Measurements from ENCODE around the gene MNAT1. TPM values are rescaled to one million over a fixed set of nuclear protein-coding genes. Genes with fewer than 3 reads are reported as not detected.

The MNAT1 gene
- total RNA-seq, 1 donor from 2014 or later, result 39.1 TPM

DNA sequence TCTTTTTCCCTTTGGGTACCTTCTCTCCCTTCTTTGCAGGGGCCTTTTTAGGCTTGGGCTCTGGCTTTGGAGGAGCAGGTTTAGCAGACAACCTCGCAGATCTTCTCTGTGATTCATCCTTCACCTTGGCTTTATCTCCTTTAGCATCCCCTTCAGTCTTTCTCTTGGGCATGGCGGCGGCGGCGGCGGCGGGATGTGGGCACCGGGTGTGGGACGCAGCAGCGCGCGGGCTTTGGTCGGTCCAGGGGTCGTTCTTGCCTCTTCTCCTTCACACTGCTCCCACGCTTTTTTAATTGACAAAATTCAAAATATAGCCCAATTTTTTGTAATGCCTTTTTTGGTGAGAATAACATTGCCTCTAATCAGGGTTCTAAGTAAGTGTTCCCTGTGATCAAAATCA, 237.7 kb downstream of the MNAT1 start:
- Mint-ChIP-seq H3K27ac (ENCODE audit: unreplicated experiment) (peak overlapping the region; percentile 29), H3K27me3 (ENCODE audit: low read depth) (no peaks in the 10 kb centered on the region), H3K9me3 (no peaks in the 10 kb centered on the region), H3K4me1 (peaks cover 9% of the 10 kb centered on the region), H3K4me3 (no peak overlapping the region), H3K36me3 (ENCODE audit: low read depth) (peaks cover 11% of the 10 kb centered on the region)
- DNase-seq (ENCODE audit: low read depth, low spot score), result no peak
- TF ChIP-seq CTCF (conservative IDR thresholded peaks at IDR 0.05), result no peak

- Mint-ChIP-seq H3K4me1 (peaks cover 14% of the 10 kb centered on the region), H3K27ac (ENCODE audit: unreplicated experiment) (no peak overlapping the region), H3K9me3 (no peaks in the 10 kb centered on the region), H3K36me3 (ENCODE audit: low read depth) (peaks cover 11% of the 10 kb centered on the region), H3K27me3 (ENCODE audit: low read depth) (no peaks in the 10 kb centered on the region), H3K4me3 (no peak overlapping the region)
- no peak for TF ChIP-seq CTCF (conservative IDR thresholded peaks at IDR 0.05)
- DNase-seq (ENCODE audit: low read depth, low spot score), result no peak
Observed at GRCh38 chr14:60973070-60973469, 238.5 kb downstream of the MNAT1 start.

DNA sequence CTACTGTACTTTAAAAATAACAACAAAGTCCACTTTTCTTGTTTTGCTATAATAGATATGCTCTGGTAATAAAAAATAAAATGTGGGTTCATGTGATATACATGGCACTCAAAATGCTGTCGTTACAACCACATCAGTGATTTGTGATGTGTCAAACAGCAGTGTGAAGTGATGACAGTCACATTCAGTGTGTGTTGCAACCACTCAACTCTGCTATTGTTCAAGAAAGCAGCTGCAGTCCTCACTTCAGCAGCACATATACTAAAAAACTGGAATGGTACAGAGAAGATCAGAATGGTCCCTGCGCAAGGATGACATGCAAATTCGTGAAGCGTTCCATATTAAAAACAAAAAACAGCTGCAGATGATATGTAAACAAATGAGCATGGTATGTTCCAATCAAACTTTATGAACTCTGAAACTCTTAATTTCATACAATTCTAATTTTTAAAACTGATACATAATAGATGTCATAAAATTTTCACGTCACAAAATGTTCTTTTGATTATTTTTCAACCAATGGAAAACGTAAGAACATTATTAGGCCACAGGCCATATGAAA, 239.6 kb downstream of the MNAT1 start:
- Mint-ChIP-seq H3K36me3 (ENCODE audit: low read depth) (peaks cover 11% of the 10 kb centered on the region), H3K27me3 (ENCODE audit: low read depth) (no peaks in the 10 kb centered on the region), H3K9me3 (no peaks in the 10 kb centered on the region), H3K27ac (ENCODE audit: unreplicated experiment) (no peak overlapping the region), H3K4me3 (no peak overlapping the region), H3K4me1 (peaks cover 20% of the 10 kb centered on the region)
- no peak for DNase-seq (ENCODE audit: low read depth, low spot score)
- no peak for TF ChIP-seq CTCF (conservative IDR thresholded peaks at IDR 0.05)

GRCh38 chr14:60975551-60975950, 241.0 kb downstream of the MNAT1 start:
- H3K9me3 Mint-ChIP-seq, result no peaks in the 10 kb centered on the region
- peaks cover 25% of the 10 kb centered on the region for H3K4me1 Mint-ChIP-seq
- H3K27ac Mint-ChIP-seq (ENCODE audit: unreplicated experiment), result no peak overlapping the region
- H3K27me3 Mint-ChIP-seq (ENCODE audit: low read depth), result no peaks in the 10 kb centered on the region
- H3K36me3 Mint-ChIP-seq (ENCODE audit: low read depth), result peaks cover 11% of the 10 kb centered on the region
- no peak for TF ChIP-seq CTCF (conservative IDR thresholded peaks at IDR 0.05)
- H3K4me3 Mint-ChIP-seq, result no peak overlapping the region
- DNase-seq (ENCODE audit: low read depth, low spot score), result no peak

DNA sequence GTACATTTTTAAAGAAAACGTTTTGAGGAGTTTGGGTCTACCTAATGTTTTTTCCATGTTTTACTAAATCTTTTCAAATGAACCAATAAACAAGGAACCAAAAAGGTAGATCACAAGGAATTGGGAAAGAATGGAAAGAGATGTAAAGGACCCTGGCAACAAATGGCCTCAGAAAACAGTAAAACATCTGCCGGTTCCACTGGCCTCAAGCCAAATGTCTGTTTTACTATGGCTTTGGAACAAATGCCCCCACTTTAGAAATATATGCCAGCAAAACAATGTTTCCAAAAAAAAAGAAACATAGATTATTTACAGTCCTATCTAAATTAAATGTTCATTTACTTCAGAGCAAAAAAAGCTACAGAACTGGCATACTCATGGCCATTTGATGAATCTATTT, 243.3 kb downstream of the MNAT1 start:
- peaks cover 25% of the 10 kb centered on the region for H3K4me1 Mint-ChIP-seq
- no peaks in the 10 kb centered on the region for H3K27me3 Mint-ChIP-seq (ENCODE audit: low read depth)
- peaks cover 7% of the 10 kb centered on the region for H3K36me3 Mint-ChIP-seq (ENCODE audit: low read depth)
- no peak for DNase-seq (ENCODE audit: low read depth, low spot score)
- TF ChIP-seq CTCF (conservative IDR thresholded peaks at IDR 0.05), result no peak
- no peaks in the 10 kb centered on the region for H3K9me3 Mint-ChIP-seq
- H3K4me3 Mint-ChIP-seq, result no peak overlapping the region
- H3K27ac Mint-ChIP-seq (ENCODE audit: unreplicated experiment), result no peak overlapping the region

Measured in neural crest cell (in vitro differentiated cells).